Fibroblast of skin of scalp (primary cell): ENCODE data around the gene NIPAL3.
"Not testable (repeated sequence)": the region's sequence is repeated elsewhere in the genome, so short reads cannot be mapped to it uniquely, and the experiment has no call there.

Source experiments
- DNase-seq: peaks from one replicate; pipeline ENCODE4 v3.0.0-alpha.2; 2013

NIPAL3 gene

DNA sequence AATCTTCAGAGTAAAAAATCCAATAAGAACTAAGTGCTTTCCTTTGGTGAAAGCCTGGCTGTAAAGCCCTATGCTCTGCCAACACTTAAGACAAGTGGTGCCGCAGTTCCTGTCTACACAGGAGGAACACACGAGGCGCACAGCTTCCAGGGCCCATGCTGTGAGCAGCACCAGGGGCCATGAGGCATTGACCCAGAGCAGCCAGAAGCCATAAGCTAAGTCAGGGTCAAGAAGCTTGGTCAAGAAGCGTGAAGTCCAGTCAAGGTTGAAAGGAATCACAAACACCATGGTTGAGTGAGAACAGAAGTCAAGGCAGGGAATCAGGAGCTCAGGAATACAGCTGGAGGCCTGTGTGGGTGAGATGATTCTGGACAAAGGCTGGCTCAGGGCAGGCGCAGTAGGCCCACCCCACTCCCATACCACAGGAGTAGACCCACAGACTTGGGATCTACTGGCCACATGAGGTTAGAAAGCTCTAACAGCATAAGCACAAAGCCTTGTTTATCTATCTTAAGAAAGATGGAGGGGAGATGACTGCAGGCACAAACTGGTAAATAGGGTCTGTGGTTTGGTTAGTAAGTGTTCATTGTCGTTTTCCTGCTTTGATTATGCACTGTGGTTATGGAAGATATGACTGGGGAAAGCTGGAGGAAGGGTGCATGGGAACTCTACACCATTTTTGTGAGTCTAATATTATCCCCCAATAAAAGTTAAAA, 44.1 kb downstream of the NIPAL3 start:
- DNase-seq = no peak

DNA sequence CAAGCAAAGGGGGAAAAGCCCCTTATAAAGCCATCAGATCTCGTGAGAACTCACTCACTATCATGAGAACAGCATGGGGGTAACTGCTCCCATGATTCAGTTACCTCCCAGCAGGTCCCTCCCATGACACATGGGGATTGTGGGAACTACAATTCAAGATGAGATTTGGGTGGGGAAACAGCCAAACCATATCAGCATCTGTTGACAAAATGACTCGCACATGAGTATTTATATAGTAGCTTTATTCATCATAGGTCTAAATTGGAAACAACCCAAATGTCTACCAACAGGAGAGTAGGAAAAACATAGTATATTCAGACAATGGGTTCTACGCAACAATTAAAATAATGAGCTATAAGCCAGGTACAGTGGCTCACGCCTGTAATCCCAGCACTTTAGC, 46.5 kb downstream of the NIPAL3 start:
- peak; percentile 69 for DNase-seq

DNA sequence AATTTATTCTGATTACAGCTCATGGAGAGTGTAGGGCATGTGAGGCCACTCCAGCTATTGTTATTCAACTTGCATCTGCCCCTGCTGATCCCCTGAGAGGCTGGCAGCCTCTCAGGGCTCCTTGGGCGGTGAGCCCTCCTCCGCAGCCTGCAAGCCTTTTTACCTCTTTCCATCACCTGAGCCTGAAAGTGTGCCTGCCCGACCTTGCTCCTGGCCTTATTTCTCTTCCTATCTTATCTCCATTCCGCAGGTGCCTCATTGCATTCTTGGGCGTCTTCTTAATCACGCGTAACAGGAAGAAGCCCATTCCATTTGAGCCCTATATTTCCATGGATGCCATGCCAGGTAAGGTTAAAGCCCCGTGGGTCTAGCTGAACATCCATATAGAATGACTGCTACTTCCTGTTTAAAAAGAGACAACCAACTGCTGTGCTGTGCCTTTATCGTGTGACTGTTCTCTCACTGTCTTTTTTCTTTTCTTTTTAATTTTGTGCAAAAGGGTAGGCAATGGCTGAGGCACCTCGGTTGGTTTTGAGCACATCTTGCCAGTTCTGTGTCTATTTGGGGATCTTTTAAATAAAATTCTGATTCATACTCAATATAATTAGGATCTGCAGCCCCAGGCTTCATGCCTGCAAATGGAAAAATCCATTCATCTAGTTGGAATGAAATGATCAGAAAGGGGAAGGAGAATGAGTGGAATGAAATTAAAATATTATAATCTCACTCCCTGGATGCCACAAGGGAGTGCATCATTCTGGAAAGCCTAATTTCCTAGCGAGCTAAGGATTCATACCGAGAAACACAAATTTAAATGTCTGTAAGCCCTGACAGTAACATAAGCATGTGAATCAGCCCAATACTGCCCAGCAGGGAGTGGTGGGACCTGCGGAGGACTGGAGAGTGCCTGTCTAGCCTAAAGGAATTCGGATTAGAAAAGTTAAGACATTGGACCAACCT, 48.5 kb downstream of the NIPAL3 start:
- peak; percentile 89 for DNase-seq

DNA sequence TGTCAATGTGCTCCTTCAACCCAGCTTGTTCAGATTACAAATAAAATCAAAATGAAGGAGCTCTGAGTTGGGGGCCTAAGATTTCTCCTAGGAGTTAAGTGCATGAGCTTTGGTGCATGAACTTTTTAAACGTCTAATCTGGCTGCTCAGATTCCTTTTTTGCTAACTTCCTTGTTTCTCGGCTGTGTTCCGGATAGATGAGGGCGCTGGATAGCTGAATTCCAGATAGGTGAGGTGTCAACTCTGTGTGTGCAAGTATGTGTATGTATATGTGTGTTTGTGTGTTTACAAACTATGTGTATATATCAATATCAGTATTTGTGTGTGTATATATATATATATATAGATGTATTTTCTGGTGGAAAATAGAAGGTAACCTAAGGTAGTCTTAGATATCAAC, 49.5 kb downstream of the NIPAL3 start:
- DNase-seq = no peak

DNA sequence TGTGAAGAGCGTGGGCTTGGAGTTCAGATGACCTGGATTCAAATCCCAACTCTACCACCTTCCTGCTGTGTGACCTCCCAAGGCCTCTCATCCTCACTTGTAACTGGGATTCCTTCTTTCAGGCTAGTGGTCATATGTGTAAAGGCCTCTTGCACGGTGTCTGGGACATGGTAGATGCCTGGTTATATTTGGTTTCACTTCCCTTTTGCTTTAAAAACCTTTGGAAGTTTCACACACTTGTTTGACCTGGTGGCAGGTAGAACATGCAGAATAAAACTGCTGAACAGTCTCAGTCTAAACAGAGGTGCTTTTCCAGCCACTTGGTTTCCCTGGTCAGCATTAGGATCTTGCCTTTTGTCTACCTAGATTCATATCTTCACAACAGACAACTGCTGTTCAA, 50.0 kb downstream of the NIPAL3 start:
- DNase-seq = no peak

DNA sequence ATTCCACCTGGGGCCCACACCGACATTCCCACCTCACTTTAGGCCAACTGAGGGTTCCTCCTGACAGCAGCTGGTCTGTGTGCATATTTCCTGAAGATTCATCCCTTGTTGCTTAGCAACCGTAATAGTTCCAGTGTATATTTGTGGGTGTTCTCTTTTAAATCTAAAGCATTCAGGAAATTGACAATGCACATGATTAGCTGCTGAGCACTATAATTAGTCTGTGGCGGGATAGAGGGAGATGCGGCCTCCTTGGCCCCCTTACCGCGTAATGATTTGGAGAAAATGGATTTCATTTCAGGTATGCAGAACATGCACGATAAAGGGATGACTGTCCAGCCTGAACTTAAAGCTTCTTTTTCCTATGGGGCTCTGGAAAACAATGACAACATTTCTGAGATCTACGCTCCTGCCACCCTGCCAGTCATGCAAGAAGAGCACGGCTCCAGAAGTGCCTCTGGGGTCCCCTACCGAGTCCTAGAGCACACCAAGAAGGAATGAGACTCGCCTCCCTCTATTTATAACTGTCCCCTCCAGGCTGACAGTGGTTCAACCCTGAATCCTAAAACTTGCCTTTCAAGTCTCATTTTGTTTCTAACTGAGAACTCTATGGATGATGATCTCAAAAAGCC, 53.2 kb downstream of the NIPAL3 start:
- peak; percentile 12 for DNase-seq

DNA sequence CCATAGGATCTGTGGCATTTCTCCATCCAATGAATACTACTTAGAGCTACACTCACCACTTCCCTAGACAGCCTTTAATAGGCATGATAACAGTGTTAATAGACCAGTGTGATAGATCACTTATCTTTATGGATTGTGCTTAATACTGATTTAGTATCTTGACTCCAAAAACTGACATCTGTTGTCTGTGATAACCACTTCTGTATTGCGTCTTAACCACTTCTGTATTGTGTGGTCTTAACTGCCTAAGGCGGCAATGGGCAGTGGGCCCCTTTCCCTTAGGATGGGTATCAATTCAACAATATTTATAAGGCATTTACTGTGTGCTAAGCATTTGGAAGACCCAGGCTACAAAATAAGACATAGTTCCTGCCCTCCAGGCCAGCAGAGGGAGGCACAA, 55.0 kb downstream of the NIPAL3 start:
- DNase-seq = no peak

DNA sequence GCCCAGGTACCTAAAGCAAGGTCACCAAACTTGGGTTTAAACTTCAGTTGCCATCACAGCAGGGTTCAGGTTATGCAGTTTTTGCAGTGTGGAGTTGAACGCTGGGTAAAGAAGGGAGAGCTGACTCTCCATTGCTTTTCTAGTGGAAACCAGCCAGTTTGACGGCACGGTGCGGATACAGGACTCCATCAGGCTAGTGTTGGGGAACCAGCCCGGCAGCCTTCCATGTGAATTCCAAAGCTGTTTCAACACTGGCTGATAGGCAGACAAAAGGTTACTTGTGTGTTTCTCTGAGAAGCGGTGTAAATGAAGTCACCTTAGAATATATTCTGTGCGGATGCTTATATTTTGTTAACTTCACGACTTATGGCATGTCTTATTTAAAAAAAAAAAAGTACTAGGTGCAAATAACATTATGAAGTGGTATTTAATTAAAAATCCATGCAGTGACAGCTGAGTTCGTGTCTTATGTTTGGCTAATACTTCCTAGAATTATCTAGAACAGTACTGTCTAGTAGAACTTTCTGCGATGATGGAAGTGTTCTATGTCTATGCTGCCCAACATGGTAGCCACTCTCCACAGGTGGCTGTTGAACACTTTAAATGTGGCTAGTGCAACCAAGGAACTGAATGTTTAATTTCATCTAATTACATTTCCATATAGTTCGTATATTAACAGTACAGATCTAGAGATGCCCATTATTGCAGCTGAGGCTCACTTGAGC, 57.1 kb downstream of the NIPAL3 start:
- no peak for DNase-seq

DNA sequence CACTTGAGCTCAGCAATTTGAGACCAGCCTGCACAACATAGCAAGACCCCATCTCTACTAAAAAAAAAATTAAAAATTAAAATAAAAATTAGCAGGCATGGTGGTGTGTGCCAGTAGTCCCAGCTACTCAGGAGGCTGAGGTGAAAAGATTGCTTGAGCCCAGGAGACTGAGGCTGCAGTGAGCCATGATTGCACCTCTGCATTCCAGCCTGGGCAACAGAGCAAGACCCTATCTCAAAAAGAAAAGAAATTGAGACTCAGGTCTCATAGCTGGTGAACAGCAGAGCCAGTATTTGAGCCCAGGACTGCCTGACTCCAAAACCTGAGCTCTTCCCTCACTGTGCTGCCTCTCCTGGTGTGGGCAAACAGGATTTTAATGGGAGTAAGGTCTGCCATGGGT, 58.6 kb downstream of the NIPAL3 start:
- no peak for DNase-seq

DNA sequence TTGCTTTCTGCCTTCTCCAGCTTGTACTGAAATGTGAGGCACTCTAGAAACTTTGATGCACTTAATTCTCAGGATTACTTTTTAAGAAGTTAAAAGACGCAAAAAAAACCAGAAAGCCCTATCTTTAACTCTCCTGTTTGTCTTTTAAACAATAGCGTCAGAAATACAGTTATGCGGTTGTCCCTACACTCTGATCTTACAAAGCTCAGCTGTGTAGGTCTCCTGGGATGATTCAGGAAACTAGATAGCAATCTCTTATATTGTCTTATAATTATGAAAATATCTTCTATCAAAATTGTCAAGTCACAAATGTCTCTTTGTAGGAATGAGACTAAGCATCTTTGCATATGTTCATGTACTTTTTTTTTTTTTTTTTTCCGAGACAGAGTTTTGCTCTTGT, 60.1 kb downstream of the NIPAL3 start:
- DNase-seq = no peak

DNA sequence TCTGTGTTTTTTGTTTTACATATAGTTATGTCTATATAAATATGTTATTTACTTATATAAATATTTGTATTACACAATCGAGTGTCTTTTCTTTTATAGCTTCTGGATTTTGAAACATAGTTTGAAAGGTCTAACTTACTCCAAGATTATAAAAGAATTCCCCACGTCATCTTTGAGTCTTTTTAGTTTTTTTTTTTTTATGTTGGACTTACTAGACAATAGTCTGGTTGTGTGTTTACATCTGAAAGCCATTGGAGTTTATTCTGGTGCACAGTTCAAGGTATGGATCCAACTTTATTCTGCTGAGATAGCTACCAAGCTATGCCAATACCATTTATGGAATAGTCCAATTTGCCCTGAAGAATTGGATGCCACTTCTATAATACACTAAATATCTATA, 61.0 kb downstream of the NIPAL3 start:
- DNase-seq = no peak

DNA sequence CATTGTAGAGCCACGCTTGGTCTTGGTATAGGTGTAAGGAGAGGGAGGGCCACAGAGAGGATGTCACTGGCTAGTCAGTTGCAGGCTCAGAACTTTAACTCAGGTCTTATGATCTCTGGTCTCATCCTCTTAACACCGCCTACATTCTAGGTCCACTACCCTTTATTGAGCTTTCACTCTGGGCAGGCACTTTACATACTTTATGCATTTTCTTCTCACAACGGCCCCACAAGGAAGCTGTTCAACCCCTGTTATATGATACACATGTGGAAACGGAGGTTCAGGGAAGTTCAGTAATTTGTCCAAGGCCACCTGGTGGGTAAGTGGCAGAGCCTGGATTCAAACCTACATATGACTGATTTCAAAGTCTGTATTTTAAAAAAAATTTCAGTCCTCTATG, 61.7 kb downstream of the NIPAL3 start:
- DNase-seq = no peak

DNA sequence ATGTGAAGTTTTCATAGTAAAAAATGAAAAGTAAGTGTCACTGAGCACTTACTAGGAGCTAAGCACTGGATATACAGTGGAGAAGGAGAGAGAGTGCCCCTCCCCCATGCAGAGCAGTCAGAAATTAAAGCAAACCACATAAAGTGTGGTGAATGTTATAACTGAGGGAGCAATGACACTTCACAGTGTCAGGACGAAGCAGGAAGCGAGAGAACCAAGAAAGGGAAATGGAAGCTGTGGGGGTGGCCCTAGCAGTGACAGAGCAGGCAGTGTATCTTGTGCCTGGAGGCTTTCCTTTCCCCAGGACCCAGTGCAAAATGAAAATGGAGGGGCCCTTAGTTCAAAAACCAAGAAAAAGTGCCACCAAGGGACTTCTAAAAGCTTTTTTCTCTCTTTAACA, 65.5 kb downstream of the NIPAL3 start:
- DNase-seq = no peak

DNA sequence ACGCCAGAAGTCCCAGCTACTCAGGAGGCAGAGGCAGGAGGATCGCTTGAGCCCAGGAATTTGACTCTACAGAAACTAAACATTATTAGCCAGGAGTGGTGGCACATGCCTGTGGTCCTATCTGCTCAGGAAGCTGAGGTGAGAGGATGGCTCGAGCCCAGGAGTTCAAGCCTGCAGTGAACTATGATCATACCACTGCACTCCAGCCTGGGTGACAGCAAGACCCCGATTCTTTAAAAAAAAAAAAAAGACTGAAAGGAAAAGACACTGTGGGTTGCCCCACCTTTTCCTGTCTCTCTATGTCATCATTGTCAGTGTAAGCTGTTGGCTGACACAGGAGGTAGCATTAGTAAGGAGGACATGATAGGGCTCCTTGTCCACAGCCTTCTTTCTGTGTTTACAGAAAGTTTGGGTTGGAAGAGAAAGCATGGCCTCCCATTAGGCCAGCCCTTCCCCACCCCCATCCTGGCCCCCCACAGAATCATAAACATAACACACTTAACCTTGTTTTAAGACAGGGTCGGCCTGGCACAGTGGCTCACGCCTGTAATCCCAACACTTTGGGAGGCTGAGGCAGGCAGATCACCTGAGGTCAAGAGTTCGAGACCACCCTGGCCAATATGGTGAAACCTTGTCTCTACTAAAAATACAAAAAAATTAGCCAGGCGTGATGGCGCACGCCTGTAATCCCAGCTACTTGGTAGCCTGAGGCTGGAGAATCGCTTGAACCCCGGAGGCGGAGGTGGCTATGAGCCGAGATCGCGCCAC, 66.4 kb downstream of the NIPAL3 start:
- no peak for DNase-seq

DNA sequence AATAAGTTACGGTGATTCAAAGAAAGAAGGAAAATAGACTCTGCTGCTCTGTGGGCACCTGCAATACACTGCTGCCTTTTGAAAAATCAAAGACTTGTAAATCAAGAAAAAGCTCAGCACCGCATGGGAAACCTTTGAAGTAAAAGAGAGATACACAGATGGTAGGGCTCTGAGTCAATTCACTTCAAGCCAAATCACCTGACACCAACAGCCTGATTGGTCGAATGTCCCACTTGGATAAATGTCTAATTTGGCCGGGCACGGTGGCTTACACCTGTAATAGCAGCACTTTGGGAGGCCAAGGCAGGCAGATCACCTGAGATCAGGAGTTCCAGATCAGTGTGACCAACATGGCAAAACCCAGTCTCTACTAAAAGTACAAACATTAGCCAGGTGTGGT, 67.8 kb downstream of the NIPAL3 start:
- no peak for DNase-seq

DNA sequence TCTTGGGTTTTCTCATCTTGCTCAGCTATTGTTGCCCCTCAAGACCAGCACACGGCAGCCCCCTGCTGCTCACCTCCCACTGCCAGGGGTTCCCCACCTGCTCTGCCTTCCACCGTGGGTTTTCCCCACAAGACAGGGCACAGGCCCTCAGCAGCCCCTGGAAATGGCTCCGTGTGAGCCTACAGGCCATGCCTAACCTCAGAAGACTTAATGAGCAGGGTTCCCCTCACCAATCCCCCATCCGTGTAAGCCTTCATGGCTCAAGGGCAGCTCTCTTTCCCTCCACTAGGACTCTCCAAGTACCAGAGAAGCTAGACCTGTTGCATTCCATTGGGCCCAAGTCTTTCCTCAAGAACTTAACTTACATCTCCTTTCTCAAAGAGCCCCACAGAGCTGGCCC, 68.6 kb downstream of the NIPAL3 start:
- no peak for DNase-seq

DNA sequence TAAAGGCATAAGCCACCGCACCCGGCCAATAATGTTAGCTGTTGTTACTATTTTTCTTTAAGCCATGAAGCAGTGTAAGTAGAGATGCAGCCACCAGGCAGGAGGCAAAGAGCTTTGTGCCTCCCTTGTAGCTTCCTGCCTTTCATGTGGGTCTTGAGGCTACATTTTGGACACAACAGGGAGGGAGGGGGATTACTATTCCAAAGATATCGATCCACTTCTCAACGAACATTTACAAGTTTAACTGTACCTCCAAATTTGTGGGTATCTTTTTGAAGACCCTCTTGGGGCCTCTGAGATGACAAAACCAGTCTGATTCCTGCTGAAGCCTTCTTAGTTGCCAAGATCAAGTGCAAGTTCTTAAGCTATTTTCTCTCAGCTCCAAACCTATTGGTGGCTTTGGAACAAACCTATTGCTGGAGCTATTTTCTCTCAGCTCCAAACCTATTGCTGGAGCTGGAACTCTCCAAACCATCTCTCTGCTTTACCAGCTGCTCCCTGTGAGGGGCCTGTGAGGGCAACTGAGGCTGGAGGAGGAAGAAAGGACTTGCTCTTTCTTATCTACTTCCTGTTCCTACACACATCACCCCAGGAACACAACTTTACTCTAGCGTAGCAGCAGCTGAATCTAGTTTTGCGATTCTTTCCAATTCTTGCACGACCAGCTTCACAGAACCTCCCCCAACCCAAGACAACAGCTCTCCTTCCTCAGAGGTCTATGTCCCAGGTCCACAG, 70.9 kb downstream of the NIPAL3 start:
- no peak for DNase-seq

DNA sequence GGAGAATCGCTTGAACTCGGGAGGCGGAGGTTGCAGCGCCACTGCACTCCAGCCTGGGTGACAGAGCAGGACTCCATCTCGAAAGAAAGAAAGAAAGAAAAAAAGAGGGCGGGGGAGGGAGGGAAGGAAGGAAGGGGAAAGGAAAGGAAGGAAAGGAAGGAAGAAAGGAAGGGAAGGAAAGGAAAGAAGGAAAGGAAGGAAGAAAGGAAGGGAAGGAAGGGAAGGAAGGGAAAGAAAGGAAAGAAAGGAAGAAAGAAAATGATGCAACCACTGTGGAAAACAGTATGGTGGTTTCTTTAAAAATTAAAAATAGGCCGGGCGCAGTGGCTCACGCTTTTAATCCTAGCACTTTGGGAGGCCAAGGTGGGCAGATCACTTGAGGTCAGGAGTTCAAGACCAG, 71.9 kb downstream of the NIPAL3 start:
- no peak for DNase-seq

DNA sequence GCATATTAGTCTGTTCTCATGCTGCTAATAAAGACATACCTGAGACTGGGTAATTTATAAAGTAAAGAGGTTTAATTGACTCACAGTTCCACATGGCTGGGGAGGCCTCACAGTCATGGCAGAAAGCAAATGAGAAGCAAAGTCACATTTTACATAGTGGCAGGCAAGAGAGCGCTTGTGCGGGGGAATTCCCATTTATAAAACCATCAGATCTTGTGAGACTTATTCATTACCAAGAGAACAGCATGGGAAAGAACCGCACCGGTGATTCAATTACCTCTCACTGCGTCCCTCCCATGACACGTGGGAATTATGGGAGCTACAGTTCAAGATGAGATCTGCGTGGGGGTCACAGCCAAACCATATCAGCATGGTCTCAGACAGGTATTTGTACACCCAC, 72.6 kb downstream of the NIPAL3 start:
- not testable (repeated sequence) for DNase-seq

DNA sequence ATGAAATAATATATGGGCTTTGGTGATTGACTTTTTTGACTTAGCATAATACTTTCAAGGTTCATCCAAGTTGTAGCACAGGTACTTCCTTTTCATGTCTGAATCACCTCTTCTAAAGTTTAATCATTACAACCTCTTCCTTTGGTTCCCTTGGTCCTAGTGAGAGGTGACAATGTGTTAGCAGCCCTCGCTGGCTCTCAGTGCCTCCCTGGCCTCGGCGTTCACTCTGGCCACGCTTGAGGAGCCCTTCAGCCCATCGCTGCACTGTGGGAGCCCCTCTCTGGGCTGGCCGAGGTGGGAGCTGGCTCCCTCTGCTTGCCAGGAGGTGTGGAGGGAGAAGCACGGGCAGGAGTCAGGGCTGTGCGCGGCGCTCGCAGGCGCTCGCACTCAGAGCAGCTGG, 74.1 kb downstream of the NIPAL3 start:
- no peak for DNase-seq

DNA sequence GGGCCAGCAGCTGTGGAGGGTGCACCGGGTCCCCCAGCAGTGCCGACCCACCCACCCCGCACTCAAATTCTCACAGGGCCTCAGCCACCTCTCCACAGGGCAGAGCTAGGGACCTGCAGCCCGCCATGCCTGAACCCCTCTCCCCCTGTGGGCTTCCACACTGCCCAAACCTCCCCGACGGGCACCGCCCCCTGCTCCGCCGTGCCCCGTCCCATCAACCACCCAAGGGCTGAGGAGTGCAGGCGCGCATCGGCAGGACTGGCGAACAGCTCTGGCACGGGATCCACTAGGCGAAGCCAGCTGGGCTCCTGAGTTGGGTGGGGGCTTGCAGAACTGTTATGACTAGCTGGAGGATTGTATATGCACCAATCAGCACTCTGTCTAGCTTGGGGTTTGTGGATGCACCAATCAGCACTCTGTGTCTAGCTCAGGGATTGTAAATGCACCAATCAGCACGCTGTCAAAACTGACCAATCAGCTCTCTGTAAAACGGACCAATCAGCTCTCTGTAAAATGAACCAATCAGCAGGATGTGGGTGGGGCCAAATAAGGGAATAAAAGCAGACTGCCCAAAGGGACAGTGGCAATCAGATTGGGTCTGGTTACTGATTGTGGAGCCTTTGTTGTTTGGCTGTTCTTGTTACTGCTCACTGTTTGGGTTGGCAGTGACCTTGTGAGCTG, 74.6 kb downstream of the NIPAL3 start:
- no peak for DNase-seq
